K562 (cell line): ENCODE measurements around the gene NLGN3. TPM values are rescaled to one million over a fixed set of nuclear protein-coding genes. Genes with fewer than 3 reads are reported as not detected.

Source experiments
- C11orf30 ChIP-seq: fragments of 450-650 bp; IDR thresholded peaks from 2 replicates; pipeline ENCODE4 v1.6.1; 2016; ENCODE audit warnings: low read depth, mild to moderate bottlenecking
- PCBP1 ChIP-seq: fragments of 200-400 bp; formaldehyde crosslinking; IDR thresholded peaks from 2 replicates; pipeline ENCODE4 v1.6.1; 2018; ENCODE audit warnings: mild to moderate bottlenecking, low read depth, low read length; ENCODE audit not compliant: poor library complexity, severe bottlenecking
- RCOR1 ChIP-seq, 2 experiments: IDR thresholded peaks; 2 replicates each; pipeline ENCODE4 v1.6.1; 2012; ENCODE audit warnings: low read depth in 2 of 2, low read length in 2 of 2, borderline replicate concordance in 1 of 2, improper control_type of control experiment in 1 of 2
- SMC3 ChIP-seq: conservative IDR thresholded peaks from 2 replicates; pipeline ENCODE4 v1.6.1; 2011; ENCODE audit warnings: low read depth, low read length, improper control_type of control experiment; ENCODE audit not compliant: insufficient read depth
- TAF7 ChIP-seq: fragments of 450-650 bp; IDR thresholded peaks from 2 replicates; pipeline ENCODE4 v1.6.1; 2016; ENCODE audit warnings: missing genetic modification characterization, missing compliant biosample characterization
- U2AF1 ChIP-seq: fragments of 200-400 bp; formaldehyde crosslinking; optimal IDR thresholded peaks from 2 replicates; pipeline ENCODE3; 2017; ENCODE audit warnings: mild to moderate bottlenecking, low read depth, low read length, moderate library complexity
- ZFP30 ChIP-seq: fragments of 250-450 bp; sonication (Bioruptor Pico); IDR thresholded peaks from 2 replicates; pipeline ENCODE4 v1.8.0; 2022; ENCODE audit warnings: moderate library complexity, mild to moderate bottlenecking, inconsistent platforms, borderline replicate concordance
- ZNF121 ChIP-seq: sonication (generic); formaldehyde crosslinking; conservative IDR thresholded peaks from 2 replicates; pipeline ENCODE4 v1.8.0; 2022; ENCODE audit warnings: missing genetic modification reagents
- ZNF143 ChIP-seq: sonication (generic); formaldehyde crosslinking; IDR thresholded peaks from 2 replicates; pipeline ENCODE4 v1.9.0; 2022; ENCODE audit warnings: mild to moderate bottlenecking, missing genetic modification reagents
- ZNF224 ChIP-seq: sonication (generic); formaldehyde crosslinking; IDR thresholded peaks from 2 replicates; pipeline ENCODE4 v1.8.0; 2022; ENCODE audit warnings: mild to moderate bottlenecking, missing genetic modification reagents
- polyA plus RNA-seq, 8 experiments: library from polyadenylated mRNA; depleted of rRNA in 4 of 8; stranded (reverse) in 5 of 8; unstranded in 3 of 8; fragments of >200 nt; fragmentation: Nextera tagmentation in 2 of 8; fragmentation: Illumina TruSeq in 1 of 8; extraction: Ambion mirVana in 2 of 8; extraction: Trizol in 1 of 8; gene quantifications; 2 replicates each; pipeline versions ENCODE4 v1.2.1 to v1.2.3, GENCODE V29; 2011 to 2014; ENCODE audit warnings: inconsistent platforms in 1 of 8, missing spikeins in 1 of 8
- total RNA-seq, 7 experiments: library from RNA; depleted of rRNA in 6 of 7; stranded (reverse); fragments of >200 nt in 6 of 7; fragmentation: Illumina TruSeq in 2 of 7; extraction: Trizol in 2 of 7; gene quantifications; 2 replicates each; pipeline versions ENCODE4 v1.2.1 to v1.2.3, GENCODE V29; 2011 to 2021; ENCODE audit warnings: low replicate concordance in 1 of 7
- TF ChIP-seq, protein P1 (sequence below): fragments of 450-650 bp; formaldehyde crosslinking; IDR thresholded peaks from 2 replicates; pipeline ENCODE4 v1.4.0; 2020; ENCODE audit warnings: mild to moderate bottlenecking, moderate library complexity
- TF ChIP-seq, protein P2 (sequence below): fragments of 250-450 bp; sonication (Bioruptor Pico); IDR thresholded peaks from 2 replicates; pipeline ENCODE4 v1.4.0; 2020; ENCODE audit warnings: mild to moderate bottlenecking, moderate library complexity
- TF ChIP-seq, protein P3 (sequence below), 2 experiments: fragments of 450-650 bp in 1 of 2; IDR thresholded peaks; 2 replicates each; pipeline ENCODE4 v1.6.1; 2011 to 2017; ENCODE audit warnings: low read depth in 2 of 2, antibody characterized with exemption in 1 of 2, borderline replicate concordance in 1 of 2, low read length in 1 of 2, mild to moderate bottlenecking in 1 of 2, mixed read lengths in 1 of 2; ENCODE audit not compliant: control insufficient read depth in 1 of 2
- TF ChIP-seq, protein P4 (sequence below): fragments of 250-450 bp; sonication (Bioruptor Pico); IDR thresholded peaks from 2 replicates; pipeline ENCODE4 v1.8.0; 2021; ENCODE audit warnings: mild to moderate bottlenecking, moderate library complexity

Gene NLGN3
- total and polyA plus RNA-seq, 9 of the 15 experiments (the other 6 are each of a cell fraction or from before 2014, with no cell fraction given) = 0.03 to 0.86 (median 0.25) TPM

DNA sequence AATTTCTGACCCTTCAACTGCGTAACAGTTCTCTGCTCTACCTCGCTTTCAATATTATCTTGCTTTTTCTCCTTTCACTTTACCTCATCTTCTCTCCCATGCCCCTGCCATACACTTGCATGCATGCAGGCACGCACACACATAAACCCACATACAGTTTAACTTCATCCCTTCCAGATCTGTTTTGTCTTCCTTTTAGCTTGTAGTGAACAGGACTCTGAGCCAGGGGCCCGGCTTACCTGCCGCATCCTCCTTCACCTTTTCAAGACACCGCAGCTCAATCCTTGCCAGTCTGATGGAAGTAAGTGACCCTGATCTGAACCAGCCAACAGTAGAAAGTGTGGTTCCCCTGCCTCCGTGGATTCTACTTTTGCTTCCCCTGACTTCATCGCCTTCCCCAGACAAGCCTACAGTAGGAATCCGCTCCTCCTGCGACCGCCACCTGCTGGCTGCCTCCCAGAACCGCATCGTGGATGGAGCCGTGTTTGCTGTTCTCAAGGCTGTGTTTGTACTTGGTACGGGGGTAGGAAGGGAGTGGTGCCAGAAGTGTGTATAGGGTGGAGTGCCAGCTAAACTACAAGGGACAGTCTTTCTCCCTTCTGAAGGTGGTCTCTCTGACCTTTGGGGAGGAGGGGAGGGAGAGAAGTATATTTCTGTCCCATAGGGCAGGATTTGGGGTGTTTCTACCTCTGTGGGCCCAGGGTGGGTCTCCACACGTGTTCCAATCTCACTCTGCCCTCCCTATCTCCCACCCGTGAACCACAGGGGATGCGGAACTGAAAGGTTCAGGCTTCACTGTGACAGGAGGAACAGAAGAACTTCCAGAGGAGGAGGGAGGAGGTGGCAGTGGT, 15.5 kb upstream of the NLGN3 start (continued):
- TF ChIP-seq, protein P1, sequence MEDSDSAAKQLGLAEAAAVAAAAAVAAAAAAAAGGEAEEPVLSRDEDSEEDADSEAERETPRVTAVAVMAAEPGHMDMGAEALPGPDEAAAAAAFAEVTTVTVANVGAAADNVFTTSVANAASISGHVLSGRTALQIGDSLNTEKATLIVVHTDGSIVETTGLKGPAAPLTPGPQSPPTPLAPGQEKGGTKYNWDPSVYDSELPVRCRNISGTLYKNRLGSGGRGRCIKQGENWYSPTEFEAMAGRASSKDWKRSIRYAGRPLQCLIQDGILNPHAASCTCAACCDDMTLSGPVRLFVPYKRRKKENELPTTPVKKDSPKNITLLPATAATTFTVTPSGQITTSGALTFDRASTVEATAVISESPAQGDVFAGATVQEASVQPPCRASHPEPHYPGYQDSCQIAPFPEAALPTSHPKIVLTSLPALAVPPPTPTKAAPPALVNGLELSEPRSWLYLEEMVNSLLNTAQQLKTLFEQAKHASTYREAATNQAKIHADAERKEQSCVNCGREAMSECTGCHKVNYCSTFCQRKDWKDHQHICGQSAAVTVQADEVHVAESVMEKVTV (CRISPR knock-in tag) = peak; percentile 43; the same call in 1 of the 2 replicates
- TF ChIP-seq, protein P2, sequence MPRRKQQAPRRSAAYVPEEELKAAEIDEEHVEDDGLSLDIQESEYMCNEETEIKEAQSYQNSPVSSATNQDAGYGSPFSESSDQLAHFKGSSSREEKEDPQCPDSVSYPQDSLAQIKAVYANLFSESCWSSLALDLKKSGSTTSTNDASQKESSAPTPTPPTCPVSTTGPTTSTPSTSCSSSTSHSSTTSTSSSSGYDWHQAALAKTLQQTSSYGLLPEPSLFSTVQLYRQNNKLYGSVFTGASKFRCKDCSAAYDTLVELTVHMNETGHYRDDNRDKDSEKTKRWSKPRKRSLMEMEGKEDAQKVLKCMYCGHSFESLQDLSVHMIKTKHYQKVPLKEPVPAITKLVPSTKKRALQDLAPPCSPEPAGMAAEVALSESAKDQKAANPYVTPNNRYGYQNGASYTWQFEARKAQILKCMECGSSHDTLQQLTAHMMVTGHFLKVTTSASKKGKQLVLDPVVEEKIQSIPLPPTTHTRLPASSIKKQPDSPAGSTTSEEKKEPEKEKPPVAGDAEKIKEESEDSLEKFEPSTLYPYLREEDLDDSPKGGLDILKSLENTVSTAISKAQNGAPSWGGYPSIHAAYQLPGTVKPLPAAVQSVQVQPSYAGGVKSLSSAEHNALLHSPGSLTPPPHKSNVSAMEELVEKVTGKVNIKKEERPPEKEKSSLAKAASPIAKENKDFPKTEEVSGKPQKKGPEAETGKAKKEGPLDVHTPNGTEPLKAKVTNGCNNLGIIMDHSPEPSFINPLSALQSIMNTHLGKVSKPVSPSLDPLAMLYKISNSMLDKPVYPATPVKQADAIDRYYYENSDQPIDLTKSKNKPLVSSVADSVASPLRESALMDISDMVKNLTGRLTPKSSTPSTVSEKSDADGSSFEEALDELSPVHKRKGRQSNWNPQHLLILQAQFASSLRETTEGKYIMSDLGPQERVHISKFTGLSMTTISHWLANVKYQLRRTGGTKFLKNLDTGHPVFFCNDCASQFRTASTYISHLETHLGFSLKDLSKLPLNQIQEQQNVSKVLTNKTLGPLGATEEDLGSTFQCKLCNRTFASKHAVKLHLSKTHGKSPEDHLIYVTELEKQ (CRISPR knock-in tag) = no peak
- TF ChIP-seq ZNF143 = no peak
- TF ChIP-seq TAF7 (tag) = no peak
- peak in 1 of 2 experiments; percentile 47; a peak in 1 of 4 replicates for TF ChIP-seq RCOR1 (IDR thresholded peaks at IDR 0.05; ENCODE audit: borderline replicate concordance in 1 of 2, low read depth in 2 of 2, low read length in 2 of 2)
- TF ChIP-seq U2AF1 = no peak
- TF ChIP-seq SMC3 = peak; percentile 83
- TF ChIP-seq, protein P3, sequence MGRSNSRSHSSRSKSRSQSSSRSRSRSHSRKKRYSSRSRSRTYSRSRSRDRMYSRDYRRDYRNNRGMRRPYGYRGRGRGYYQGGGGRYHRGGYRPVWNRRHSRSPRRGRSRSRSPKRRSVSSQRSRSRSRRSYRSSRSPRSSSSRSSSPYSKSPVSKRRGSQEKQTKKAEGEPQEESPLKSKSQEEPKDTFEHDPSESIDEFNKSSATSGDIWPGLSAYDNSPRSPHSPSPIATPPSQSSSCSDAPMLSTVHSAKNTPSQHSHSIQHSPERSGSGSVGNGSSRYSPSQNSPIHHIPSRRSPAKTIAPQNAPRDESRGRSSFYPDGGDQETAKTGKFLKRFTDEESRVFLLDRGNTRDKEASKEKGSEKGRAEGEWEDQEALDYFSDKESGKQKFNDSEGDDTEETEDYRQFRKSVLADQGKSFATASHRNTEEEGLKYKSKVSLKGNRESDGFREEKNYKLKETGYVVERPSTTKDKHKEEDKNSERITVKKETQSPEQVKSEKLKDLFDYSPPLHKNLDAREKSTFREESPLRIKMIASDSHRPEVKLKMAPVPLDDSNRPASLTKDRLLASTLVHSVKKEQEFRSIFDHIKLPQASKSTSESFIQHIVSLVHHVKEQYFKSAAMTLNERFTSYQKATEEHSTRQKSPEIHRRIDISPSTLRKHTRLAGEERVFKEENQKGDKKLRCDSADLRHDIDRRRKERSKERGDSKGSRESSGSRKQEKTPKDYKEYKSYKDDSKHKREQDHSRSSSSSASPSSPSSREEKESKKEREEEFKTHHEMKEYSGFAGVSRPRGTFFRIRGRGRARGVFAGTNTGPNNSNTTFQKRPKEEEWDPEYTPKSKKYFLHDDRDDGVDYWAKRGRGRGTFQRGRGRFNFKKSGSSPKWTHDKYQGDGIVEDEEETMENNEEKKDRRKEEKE (IDR thresholded peaks at IDR 0.05; ENCODE audit: borderline replicate concordance in 1 of 2, control insufficient read depth in 1 of 2, low read depth in 2 of 2, low read length in 1 of 2) = no peak
- TF ChIP-seq ZNF121 (CRISPR knock-in tag) = no peak
- TF ChIP-seq C11orf30 = no peak
- no peak for TF ChIP-seq ZFP30 (CRISPR knock-in tag)
- no peak for TF ChIP-seq ZNF224 (CRISPR knock-in tag)
- TF ChIP-seq, protein P4, sequence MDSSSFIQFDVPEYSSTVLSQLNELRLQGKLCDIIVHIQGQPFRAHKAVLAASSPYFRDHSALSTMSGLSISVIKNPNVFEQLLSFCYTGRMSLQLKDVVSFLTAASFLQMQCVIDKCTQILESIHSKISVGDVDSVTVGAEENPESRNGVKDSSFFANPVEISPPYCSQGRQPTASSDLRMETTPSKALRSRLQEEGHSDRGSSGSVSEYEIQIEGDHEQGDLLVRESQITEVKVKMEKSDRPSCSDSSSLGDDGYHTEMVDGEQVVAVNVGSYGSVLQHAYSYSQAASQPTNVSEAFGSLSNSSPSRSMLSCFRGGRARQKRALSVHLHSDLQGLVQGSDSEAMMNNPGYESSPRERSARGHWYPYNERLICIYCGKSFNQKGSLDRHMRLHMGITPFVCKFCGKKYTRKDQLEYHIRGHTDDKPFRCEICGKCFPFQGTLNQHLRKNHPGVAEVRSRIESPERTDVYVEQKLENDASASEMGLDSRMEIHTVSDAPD (CRISPR knock-in tag) = no peak
- no peak for TF ChIP-seq PCBP1
